Osteocyte (in vitro differentiated cells): Measurements from ENCODE around the gene DDX43. TPM values are rescaled to one million over a fixed set of nuclear protein-coding genes. Genes with fewer than 3 reads are reported as not detected.

ENCODE experiments used
- DNase-seq: peaks from one replicate; pipeline ENCODE4 v3.0.0; 2021; ENCODE audit warnings: mixed read lengths; ENCODE audit not compliant: unreplicated experiment; ENCODE audit errors: extremely low spot score
- H3K27ac Mint-ChIP-seq: one replicate; pipeline ENCODE4 v1.8.0; 2021; ENCODE audit warnings: mild to moderate bottlenecking, mixed read lengths; ENCODE audit not compliant: unreplicated experiment
- H3K27me3 Mint-ChIP-seq: one replicate; pipeline ENCODE4 v1.8.0; 2021; ENCODE audit warnings: mixed read lengths; ENCODE audit not compliant: unreplicated experiment
- H3K36me3 Mint-ChIP-seq: one replicate; pipeline ENCODE4 v1.8.0; 2021; ENCODE audit warnings: mixed read lengths; ENCODE audit not compliant: unreplicated experiment
- H3K4me1 Mint-ChIP-seq: one replicate; pipeline ENCODE4 v1.8.0; 2021; ENCODE audit warnings: mixed read lengths; ENCODE audit not compliant: unreplicated experiment
- H3K4me3 Mint-ChIP-seq: one replicate; pipeline ENCODE4 v1.8.0; 2021; ENCODE audit warnings: mild to moderate bottlenecking, moderate library complexity, mixed read lengths; ENCODE audit not compliant: unreplicated experiment
- H3K9me3 Mint-ChIP-seq: one replicate; pipeline ENCODE4 v1.8.0; 2021; ENCODE audit warnings: mixed read lengths; ENCODE audit not compliant: unreplicated experiment
- total RNA-seq: library from RNA; stranded (reverse); gene quantifications from 2 replicates; pipeline ENCODE4 v1.2.1, GENCODE V29; 2021
- TF ChIP-seq, protein P1 (sequence below): fragments of 200-600 bp; sonication (generic); IDR thresholded peaks from 2 replicates; pipeline ENCODE4 v1.5.0; 2021; ENCODE audit warnings: antibody characterized with exemption, mild to moderate bottlenecking, moderate library complexity

The DDX43 gene
- total RNA-seq, 1 donor from 2014 or later, result not detected

DNA sequence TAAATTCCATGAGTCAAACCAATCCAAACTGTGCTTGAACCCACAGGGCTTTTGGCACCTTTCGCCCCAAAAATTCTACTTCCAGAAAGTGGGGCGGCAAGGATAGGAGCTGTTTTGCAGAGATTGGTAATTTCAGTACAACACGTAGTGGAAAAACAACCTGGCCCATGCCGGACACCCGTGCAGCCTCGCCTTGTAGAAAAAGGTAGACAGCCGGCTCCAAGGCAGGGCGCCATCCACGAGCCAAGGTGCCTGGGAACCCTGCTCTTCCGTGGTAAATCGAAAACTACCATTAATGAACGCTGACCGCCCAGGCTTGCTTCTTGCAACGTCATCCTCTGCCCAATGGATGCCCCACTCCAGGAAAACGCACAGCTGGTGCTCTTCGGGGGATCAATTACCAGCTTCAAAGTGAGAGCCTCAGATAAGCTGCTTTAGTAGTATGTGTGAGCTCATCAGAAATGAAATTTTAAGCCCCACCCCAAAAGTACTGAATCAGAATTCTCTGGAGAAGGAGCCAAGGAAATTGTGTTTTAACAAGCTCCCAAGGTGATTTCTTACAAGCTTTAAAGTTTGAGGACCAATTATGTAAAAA is 26.8 kb upstream of the DDX43 start:
- TF ChIP-seq, protein P1, sequence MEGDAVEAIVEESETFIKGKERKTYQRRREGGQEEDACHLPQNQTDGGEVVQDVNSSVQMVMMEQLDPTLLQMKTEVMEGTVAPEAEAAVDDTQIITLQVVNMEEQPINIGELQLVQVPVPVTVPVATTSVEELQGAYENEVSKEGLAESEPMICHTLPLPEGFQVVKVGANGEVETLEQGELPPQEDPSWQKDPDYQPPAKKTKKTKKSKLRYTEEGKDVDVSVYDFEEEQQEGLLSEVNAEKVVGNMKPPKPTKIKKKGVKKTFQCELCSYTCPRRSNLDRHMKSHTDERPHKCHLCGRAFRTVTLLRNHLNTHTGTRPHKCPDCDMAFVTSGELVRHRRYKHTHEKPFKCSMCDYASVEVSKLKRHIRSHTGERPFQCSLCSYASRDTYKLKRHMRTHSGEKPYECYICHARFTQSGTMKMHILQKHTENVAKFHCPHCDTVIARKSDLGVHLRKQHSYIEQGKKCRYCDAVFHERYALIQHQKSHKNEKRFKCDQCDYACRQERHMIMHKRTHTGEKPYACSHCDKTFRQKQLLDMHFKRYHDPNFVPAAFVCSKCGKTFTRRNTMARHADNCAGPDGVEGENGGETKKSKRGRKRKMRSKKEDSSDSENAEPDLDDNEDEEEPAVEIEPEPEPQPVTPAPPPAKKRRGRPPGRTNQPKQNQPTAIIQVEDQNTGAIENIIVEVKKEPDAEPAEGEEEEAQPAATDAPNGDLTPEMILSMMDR, result no peak
- Mint-ChIP-seq H3K27ac (no peak overlapping the region), H3K36me3 (no peaks in the 10 kb centered on the region), H3K4me3 (no peak overlapping the region), H3K27me3 (peaks cover 10% of the 10 kb centered on the region), H3K9me3 (no peaks in the 10 kb centered on the region), H3K4me1 (no peaks in the 10 kb centered on the region)
- DNase-seq, result no peak

DNA sequence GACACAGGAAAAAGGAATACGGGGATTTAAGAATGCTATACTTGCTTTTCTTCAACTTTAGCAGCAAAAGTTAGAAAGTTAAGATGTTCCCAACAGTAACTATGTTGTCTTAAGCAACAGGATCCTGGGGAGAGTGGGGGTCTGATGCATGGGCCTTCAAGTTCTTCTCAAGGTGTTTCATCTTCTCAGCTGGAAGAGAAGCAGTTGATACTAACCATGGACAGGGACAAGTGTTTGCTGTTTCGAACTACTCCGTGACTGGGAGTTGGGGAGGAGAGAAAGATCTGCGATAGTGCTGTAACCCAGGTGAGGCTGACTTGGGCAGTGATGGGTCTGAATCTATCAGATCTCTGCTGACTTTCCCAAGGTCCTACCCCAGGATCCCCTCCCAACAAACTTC is 26.0 kb upstream of the DDX43 start:
- Mint-ChIP-seq H3K9me3 (no peaks in the 10 kb centered on the region), H3K4me3 (no peak overlapping the region), H3K4me1 (no peaks in the 10 kb centered on the region), H3K36me3 (no peaks in the 10 kb centered on the region), H3K27ac (no peak overlapping the region), H3K27me3 (peaks cover 10% of the 10 kb centered on the region)
- TF ChIP-seq, protein P1, result no peak
- DNase-seq, result no peak

DNA sequence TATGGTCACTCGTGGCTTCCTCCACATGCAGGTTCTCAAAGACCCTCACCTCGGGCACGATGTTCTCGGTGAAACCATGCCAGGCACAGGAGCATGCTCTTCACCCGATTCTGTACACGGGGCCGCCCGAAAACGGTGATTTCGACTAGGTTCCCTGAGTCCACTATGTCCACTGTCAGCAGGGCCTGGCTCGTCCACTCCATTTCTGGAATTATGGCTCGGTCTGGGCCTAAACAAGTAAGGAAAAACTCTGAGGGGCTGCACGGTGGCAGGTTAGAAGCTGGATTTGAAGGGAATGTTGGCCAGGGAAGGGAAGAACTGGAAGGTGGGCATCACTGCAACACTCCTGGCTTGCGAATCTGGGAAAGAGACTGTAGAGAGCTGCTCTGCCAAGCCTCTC is 25.5 kb upstream of the DDX43 start:
- no peaks in the 10 kb centered on the region for H3K4me1 Mint-ChIP-seq

DNA sequence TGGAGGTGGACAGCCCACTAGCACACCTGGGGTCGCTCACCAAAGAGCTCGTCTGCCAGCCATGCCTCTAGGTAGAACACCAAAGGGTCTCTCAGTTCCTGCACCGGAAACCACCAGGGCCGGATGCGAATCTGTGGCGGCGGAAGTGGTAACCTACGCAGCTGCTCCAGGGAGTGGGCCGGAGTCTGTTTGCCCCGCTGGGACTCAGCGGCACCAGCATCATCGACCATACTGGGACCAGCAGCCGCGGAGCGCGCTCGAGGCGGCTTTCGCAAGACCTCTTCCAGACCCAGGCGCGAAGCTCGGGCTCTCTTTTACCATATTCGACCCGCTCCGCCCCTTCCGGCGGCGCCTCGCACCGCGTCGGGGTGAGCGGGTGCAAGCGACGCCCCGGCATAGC is 25.1 kb upstream of the DDX43 start, which contains the start of gene OOEP:
Gene OOEP (minus strand): TSS at position 335 of the 400 bp plus-strand sequence. CDS start 105 bp downstream, at position 230.
- Mint-ChIP-seq H3K4me3 (no peak within 1 kb of the TSS), H3K27me3 (peaks cover 10% of the 10 kb centered on the region), H3K9me3 (no peaks in the 10 kb centered on the region), H3K27ac (no peak within 1 kb of the TSS), H3K4me1 (no peaks in the 10 kb centered on the region), H3K36me3 (no peaks in the 10 kb centered on the region)
- DNase-seq, result no peak
- TF ChIP-seq, protein P1, result no peak

More for the DNA sequence above, 25.5 kb upstream of the DDX43 start:
- Mint-ChIP-seq H3K27ac (no peak overlapping the region), H3K36me3 (no peaks in the 10 kb centered on the region), H3K9me3 (no peaks in the 10 kb centered on the region), H3K4me3 (no peak overlapping the region), H3K27me3 (peaks cover 10% of the 10 kb centered on the region)
- TF ChIP-seq, protein P1, result no peak
- no peak for DNase-seq

DNA sequence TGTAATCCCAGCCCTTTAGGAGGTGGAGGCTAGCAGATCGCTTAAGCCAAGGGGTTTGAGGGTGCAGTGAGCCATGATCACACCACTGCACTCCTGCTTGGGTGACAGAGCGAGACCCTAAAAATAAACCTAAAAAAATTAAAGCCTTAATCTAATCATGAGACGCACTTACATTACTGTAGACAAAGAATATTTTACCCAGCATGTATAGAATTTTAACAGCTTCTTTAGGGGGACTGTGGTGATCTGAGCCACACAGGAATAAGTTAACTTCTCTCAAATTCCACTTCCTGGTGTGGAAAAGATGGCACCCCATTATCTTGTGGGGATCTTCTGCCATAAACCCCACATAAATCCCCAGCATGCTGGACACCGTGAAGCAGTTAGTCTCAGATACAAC is 22.6 kb upstream of the DDX43 start:
- Mint-ChIP-seq H3K27ac (no peak overlapping the region), H3K36me3 (no peaks in the 10 kb centered on the region)

More for the DNA sequence above, 22.6 kb upstream of the DDX43 start:
- TF ChIP-seq, protein P1, result no peak
- Mint-ChIP-seq H3K27me3 (peaks cover 7% of the 10 kb centered on the region), H3K4me1 (no peaks in the 10 kb centered on the region), H3K4me3 (no peak overlapping the region), H3K9me3 (no peaks in the 10 kb centered on the region)
- no peak for DNase-seq
